Left ventricle myocardium inferior (tissue), 1 donor: ENCODE results near the gene ASCC3. TPM values are rescaled to one million over a fixed set of nuclear protein-coding genes. Genes with fewer than 3 reads are reported as not detected.

Source experiments
- DNase-seq: peaks from one replicate; pipeline ENCODE4 v3.0.0-alpha.2; 2020
- H3K27ac ChIP-seq: fragments of 200-600 bp; replicated peaks from 2 replicates; pipeline ENCODE4 v1.8.0; 2021
- H3K27me3 ChIP-seq: fragments of 200-600 bp; 2 replicates; pipeline ENCODE4 v1.8.0; 2021; ENCODE audit warnings: low read depth
- H3K36me3 ChIP-seq: fragments of 200-600 bp; 2 replicates; pipeline ENCODE4 v1.8.0; 2021
- H3K4me1 ChIP-seq: fragments of 200-600 bp; 2 replicates; pipeline ENCODE4 v1.8.0; 2021
- H3K4me3 ChIP-seq: fragments of 200-600 bp; 2 replicates; pipeline ENCODE4 v1.8.0; 2021; ENCODE audit warnings: mild to moderate bottlenecking, moderate library complexity
- H3K9me3 ChIP-seq: fragments of 200-600 bp; replicated peaks from 2 replicates; pipeline ENCODE4 v1.8.0; 2021
- intact Hi-C: fragments of 100-400 bp; cut with micrococcal nuclease; formaldehyde crosslinking; loops from one replicate; pipeline ENCODE4 v1.11.0; 2022
- long read RNA-seq: library from polyadenylated mRNA; unstranded; transcript quantifications from one replicate; pipeline ENCODE4 v2.0.0, GENCODE V29; 2021
- total RNA-seq: library from RNA; stranded (reverse); fragmentation: NEBNext Ultra II Directional; extraction: Animal tissue kit (Norgen Biotek cat#: 25700); gene quantifications from one replicate; pipeline ENCODE4 v1.2.1, GENCODE V29; 2021
- TF ChIP-seq, protein P1 (sequence below): fragments of 200-600 bp; IDR thresholded peaks from 2 replicates; pipeline ENCODE4 v1.8.0; 2021; ENCODE audit warnings: antibody characterized with exemption, mild to moderate bottlenecking, borderline replicate concordance
- donor health status: DM: no; HTN: yes; CAD: no; lungs with severe emphysema.

The ASCC3 gene, protein sequence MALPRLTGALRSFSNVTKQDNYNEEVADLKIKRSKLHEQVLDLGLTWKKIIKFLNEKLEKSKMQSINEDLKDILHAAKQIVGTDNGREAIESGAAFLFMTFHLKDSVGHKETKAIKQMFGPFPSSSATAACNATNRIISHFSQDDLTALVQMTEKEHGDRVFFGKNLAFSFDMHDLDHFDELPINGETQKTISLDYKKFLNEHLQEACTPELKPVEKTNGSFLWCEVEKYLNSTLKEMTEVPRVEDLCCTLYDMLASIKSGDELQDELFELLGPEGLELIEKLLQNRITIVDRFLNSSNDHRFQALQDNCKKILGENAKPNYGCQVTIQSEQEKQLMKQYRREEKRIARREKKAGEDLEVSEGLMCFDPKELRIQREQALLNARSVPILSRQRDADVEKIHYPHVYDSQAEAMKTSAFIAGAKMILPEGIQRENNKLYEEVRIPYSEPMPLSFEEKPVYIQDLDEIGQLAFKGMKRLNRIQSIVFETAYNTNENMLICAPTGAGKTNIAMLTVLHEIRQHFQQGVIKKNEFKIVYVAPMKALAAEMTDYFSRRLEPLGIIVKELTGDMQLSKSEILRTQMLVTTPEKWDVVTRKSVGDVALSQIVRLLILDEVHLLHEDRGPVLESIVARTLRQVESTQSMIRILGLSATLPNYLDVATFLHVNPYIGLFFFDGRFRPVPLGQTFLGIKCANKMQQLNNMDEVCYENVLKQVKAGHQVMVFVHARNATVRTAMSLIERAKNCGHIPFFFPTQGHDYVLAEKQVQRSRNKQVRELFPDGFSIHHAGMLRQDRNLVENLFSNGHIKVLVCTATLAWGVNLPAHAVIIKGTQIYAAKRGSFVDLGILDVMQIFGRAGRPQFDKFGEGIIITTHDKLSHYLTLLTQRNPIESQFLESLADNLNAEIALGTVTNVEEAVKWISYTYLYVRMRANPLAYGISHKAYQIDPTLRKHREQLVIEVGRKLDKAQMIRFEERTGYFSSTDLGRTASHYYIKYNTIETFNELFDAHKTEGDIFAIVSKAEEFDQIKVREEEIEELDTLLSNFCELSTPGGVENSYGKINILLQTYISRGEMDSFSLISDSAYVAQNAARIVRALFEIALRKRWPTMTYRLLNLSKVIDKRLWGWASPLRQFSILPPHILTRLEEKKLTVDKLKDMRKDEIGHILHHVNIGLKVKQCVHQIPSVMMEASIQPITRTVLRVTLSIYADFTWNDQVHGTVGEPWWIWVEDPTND (N-terminal part only)
- 16.7 TPM for total RNA-seq
- long read RNA-seq, partial matches to known transcripts = 6 of 10 reads
- long read RNA-seq, other reads (novel, unspliced or antisense) = 2 of 10 reads

DNA sequence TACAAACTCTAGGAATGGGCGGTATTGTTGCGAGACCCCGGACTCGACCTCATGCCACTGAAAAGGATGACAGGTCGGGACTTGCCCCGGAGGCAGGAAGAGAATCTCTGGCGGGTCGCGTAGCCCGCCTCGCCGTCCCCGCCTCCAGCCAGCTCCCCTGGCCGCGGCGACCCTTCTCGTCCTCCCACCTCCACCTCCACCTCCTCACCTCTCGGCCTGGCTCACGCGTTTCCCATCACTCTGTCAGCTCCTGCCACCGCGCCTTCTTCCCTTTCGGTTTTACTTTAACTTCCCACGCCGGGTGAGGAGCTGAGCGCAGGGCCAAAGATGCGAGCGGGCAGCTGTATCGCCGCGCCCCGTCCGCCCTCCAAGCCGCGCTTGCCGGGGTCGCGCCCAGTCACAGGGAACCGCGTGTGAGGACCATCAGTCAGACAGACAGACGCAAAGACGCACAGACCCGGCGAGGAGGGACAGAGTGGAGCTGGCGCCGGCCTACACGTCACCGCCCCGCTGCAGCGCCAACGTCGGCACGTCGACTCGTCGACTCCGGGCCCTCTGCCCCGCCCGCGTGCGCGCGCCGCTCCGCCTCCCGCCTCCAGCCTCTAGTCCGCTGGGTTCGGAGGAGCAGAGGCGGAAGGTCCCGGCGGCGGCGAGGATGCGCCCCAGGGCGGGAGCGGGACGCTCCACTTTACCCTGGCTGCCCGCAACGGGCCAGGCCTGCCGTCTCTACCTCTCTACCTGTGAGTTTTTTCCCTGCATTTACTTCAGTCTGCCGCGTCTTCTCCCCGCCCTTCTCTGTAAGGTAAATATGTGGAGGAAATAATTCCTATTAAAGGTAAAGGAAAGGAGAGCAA, at the start of gene ASCC3:
Gene ASCC3, minus strand, starts transcription at position 477 of the 854 bp plus-strand sequence. CDS start 13,332 bp downstream, outside the sequence.
- no peaks in the 10 kb centered on the region for H3K36me3 ChIP-seq
- intact Hi-C loops = no loop called here
- peak within 1 kb of the TSS; percentile 90 for H3K27ac ChIP-seq

DNA sequence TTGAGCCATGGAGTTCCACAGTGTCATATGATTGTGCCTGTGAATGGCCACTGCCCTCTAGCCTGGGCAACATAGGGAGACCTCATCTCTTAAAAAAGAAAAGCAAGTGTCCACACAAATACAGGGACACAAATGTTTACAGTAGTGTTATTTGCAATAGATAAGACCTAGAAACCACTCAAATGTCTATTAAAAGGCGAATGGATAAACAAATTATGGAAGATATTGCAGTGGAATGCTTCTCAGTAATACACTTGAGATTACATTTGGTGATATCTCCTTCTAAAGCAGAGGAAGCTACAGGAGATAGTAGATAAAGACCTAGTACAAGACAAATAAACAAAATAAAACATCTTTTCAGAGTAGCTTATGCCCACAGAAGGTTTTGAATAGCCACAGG, 44.6 kb upstream of the ASCC3 start:
- DNase-seq = no peak
- Histone ChIP-seq H3K27me3 (no peaks in the 10 kb centered on the region), H3K36me3 (no peaks in the 10 kb centered on the region), H3K4me1 (no peaks in the 10 kb centered on the region), H3K27ac (no peak overlapping the region), H3K9me3 (peaks cover under 1% of the 10 kb centered on the region), H3K4me3 (no peak overlapping the region)
- intact Hi-C loops = no loop called here
- TF ChIP-seq, protein P1, sequence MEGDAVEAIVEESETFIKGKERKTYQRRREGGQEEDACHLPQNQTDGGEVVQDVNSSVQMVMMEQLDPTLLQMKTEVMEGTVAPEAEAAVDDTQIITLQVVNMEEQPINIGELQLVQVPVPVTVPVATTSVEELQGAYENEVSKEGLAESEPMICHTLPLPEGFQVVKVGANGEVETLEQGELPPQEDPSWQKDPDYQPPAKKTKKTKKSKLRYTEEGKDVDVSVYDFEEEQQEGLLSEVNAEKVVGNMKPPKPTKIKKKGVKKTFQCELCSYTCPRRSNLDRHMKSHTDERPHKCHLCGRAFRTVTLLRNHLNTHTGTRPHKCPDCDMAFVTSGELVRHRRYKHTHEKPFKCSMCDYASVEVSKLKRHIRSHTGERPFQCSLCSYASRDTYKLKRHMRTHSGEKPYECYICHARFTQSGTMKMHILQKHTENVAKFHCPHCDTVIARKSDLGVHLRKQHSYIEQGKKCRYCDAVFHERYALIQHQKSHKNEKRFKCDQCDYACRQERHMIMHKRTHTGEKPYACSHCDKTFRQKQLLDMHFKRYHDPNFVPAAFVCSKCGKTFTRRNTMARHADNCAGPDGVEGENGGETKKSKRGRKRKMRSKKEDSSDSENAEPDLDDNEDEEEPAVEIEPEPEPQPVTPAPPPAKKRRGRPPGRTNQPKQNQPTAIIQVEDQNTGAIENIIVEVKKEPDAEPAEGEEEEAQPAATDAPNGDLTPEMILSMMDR = no peak

More for the DNA sequence above, at the start of gene ASCC3:
- Histone ChIP-seq H3K27me3 (no peaks in the 10 kb centered on the region), H3K4me1 (peaks cover 47% of the 10 kb centered on the region), H3K9me3 (no peaks in the 10 kb centered on the region), H3K4me3 (peak within 1 kb of the TSS; percentile 89)
- TF ChIP-seq, protein P1 = no peak
- peak; percentile 95 for DNase-seq

DNA sequence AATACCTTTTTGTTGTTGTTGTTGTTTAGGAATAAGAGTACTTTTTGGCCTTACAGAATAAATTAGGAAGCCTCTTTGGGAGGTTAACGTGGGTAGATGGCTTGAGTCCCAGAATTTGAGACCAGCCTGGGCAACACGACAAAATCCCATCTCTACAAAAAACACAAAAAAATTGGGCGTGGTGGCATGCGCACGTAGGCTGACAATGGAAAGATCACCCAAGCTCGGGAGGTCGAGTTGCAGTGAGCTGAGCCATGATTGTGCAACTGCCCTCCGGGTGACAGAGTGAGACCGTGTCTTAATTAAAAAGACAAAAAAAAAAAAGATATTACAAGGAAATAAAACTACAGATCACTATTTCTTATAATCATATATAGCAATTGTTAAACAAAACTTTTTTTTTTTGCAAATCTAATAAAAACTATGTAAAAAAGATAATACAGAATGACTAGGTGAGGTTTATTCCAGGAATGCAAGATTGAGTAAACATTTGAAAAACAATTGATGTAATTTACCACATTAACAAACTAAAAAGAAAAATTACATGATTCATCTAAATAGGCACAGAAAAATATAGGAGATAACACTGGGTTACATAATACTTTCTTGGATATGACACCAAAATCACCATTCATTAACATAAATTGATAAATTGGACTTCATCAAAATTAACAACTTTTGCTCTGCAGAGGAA, 43.6 kb upstream of the ASCC3 start:
- Histone ChIP-seq H3K36me3 (no peaks in the 10 kb centered on the region), H3K4me3 (no peak overlapping the region), H3K27ac (no peak overlapping the region), H3K9me3 (no peaks in the 10 kb centered on the region), H3K4me1 (no peaks in the 10 kb centered on the region), H3K27me3 (no peaks in the 10 kb centered on the region)
- DNase-seq = no peak
- TF ChIP-seq, protein P1 = no peak
- intact Hi-C loops = no loop called here

DNA sequence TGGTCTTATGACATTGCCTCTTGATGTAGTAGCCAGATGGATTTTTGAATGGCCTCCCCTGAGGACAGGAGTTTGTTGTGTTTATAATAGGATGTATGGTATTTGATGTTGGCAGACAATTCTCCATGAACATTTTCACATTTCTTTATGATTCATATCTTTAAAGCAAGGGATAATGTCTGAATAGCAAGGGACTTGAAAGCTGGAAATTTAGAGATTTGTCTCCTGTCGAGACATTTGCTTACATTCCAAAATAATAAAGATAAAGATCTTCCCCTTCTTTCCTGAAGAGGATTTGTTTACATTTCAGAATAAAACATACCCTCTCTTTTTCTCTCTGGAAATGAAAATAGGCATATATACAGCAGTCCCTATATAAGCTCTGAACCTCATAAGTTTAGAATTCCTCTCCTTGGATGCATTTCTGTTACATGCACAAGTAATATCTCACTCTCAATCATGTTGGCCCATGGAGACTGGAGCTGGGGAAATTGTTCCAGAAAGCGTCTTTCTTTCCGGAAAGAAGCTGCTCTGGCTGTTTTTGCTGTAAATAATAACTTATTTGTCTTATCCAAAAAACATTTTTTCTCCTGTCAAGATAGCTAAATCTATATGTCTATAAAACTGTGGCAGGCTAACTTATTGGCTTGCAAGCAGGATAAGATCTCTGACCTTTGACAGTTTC, 42.5 kb upstream of the ASCC3 start:
- H3K27me3 ChIP-seq = no peaks in the 10 kb centered on the region
- intact Hi-C loops = no loop called here
- H3K36me3 ChIP-seq = no peaks in the 10 kb centered on the region
- H3K4me3 ChIP-seq = no peak overlapping the region
- no peaks in the 10 kb centered on the region for H3K9me3 ChIP-seq
- H3K4me1 ChIP-seq = no peaks in the 10 kb centered on the region
- no peak overlapping the region for H3K27ac ChIP-seq
- no peak for DNase-seq
- TF ChIP-seq, protein P1 = no peak
